ENCODE measurements around the gene TOGARAM1. TPM values are rescaled to one million over a fixed set of nuclear protein-coding genes. Genes with fewer than 3 reads are reported as not detected.

Gene TOGARAM1
- total RNA-seq, 1 experiment from 2014 or later, result 6.4 TPM

DNA sequence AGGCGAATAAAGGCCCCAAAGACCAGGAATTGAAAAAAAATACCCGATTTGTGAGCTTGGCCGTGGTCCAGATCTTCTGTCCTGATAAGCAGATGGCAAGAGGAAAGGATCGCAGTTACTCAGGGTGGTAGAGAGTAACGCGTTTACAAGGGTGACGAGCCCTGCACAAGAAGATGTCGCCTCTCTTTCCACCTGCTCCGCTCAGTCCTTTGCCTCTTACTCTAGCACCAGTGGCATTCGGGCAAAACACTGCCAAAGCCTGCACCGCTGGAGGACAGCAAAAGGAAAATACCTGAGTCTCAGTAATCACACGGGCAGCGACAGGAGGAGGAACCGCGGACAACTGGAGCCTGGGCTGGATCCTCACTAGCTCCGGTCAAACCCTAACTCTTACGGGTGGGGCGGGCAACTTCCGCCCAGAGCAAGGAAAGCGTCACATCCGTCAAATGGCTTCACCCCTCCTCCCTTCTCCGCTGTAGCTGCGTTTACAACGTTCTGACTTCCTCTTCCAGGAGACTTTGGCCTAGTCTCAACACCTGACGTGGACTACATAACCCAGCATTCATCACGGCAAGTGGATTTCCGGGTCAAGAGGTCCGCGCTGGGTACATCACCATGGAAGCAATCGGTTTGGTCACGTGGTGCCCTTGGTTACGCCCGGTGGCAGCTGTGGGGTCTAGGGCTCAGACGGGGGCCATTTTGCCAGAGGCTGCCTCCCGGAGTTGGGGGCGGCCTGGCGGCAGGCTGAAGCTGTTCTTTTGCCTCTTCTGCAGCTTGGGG is at the start of gene TOGARAM1, which contains the start of gene KLHL28 (continued):
- TF ChIP-seq ZSCAN18 (CRISPR knock-in tag; IDR thresholded peaks at IDR 0.05) (no peak), RELA (CRISPR knock-in tag; IDR thresholded peaks at IDR 0.05; ENCODE audit: borderline replicate concordance) (no peak), USF1 (CRISPR knock-in tag; IDR thresholded peaks at IDR 0.05) (peak; percentile 98), SMAD3 (CRISPR knock-in tag; IDR thresholded peaks at IDR 0.05; ENCODE audit: borderline replicate concordance) (0 out of 2 replicates have a peak, but pooled peaks have one; percentile 29), PRRX2 (CRISPR knock-in tag; IDR thresholded peaks at IDR 0.05) (no peak), IRF2 (CRISPR knock-in tag; IDR thresholded peaks at IDR 0.05; ENCODE audit: borderline replicate concordance, low read depth) (no peak), ZNF512 (CRISPR knock-in tag; IDR thresholded peaks at IDR 0.05; ENCODE audit: borderline replicate concordance) (no peak), ZNF425 (CRISPR knock-in tag; conservative IDR thresholded peaks at IDR 0.05) (no peak)
- TF ChIP-seq, protein P1, sequence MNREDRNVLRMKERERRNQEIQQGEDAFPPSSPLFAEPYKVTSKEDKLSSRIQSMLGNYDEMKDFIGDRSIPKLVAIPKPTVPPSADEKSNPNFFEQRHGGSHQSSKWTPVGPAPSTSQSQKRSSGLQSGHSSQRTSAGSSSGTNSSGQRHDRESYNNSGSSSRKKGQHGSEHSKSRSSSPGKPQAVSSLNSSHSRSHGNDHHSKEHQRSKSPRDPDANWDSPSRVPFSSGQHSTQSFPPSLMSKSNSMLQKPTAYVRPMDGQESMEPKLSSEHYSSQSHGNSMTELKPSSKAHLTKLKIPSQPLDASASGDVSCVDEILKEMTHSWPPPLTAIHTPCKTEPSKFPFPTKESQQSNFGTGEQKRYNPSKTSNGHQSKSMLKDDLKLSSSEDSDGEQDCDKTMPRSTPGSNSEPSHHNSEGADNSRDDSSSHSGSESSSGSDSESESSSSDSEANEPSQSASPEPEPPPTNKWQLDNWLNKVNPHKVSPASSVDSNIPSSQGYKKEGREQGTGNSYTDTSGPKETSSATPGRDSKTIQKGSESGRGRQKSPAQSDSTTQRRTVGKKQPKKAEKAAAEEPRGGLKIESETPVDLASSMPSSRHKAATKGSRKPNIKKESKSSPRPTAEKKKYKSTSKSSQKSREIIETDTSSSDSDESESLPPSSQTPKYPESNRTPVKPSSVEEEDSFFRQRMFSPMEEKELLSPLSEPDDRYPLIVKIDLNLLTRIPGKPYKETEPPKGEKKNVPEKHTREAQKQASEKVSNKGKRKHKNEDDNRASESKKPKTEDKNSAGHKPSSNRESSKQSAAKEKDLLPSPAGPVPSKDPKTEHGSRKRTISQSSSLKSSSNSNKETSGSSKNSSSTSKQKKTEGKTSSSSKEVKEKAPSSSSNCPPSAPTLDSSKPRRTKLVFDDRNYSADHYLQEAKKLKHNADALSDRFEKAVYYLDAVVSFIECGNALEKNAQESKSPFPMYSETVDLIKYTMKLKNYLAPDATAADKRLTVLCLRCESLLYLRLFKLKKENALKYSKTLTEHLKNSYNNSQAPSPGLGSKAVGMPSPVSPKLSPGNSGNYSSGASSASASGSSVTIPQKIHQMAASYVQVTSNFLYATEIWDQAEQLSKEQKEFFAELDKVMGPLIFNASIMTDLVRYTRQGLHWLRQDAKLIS (CRISPR knock-in tag; IDR thresholded peaks at IDR 0.05; ENCODE audit: borderline replicate concordance), result no peak
- TF ChIP-seq, protein P2, sequence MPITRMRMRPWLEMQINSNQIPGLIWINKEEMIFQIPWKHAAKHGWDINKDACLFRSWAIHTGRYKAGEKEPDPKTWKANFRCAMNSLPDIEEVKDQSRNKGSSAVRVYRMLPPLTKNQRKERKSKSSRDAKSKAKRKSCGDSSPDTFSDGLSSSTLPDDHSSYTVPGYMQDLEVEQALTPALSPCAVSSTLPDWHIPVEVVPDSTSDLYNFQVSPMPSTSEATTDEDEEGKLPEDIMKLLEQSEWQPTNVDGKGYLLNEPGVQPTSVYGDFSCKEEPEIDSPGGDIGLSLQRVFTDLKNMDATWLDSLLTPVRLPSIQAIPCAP (CRISPR knock-in tag; IDR thresholded peaks at IDR 0.05), result no peak

- H3K36me3 Mint-ChIP-seq, result peaks cover 6% of the 10 kb centered on the region; the same call in 1 of the 2 replicates
- CTCF ChIA-PET, result interaction anchor here (0.6 to 3.5 kb wide), 7 partner anchors 32 to 437 kb away, joined by 3 to 35 read pairs (median 4); partner anchors contain the start of gene MIS18BP1
- peaks cover 20% of the 10 kb centered on the region for H3K27me3 Mint-ChIP-seq (ENCODE audit: low read depth)
- TF ChIP-seq GRHL2 (CRISPR knock-in tag; IDR thresholded peaks at IDR 0.05; ENCODE audit: insufficient replicate concordance, severe bottlenecking), result no peak
- no peak for TF ChIP-seq ATF1 (CRISPR knock-in tag; IDR thresholded peaks at IDR 0.05)
- H3K27ac Mint-ChIP-seq, result no peak overlapping the region
- H3K4me1 Mint-ChIP-seq, result peaks cover 16% of the 10 kb centered on the region
- DNase-seq (ENCODE audit: low spot score) (no peak), ATAC-seq (peak; percentile 43)
- no peak overlapping the region for H3K4me3 Mint-ChIP-seq
- H3K9me3 Mint-ChIP-seq, result peaks cover 7% of the 10 kb centered on the region
- POLR2A ChIA-PET, result interaction anchor here (0.5 kb wide), 1 partner anchor 22 kb away, joined by 6 read pairs; no protein-coding TSS in a partner anchor
These were observed 47.1 kb upstream of the TOGARAM1 start for GRCh38 chr14:44914849-44915248.

Measured in WTC11 (cell line).